Thoracic aorta (tissue), 2 donors: Measurements from ENCODE around the gene MORN3. TPM values are rescaled to one million over a fixed set of nuclear protein-coding genes. Genes with fewer than 3 reads are reported as not detected.
"Not testable (repeated sequence)": the region's sequence is repeated elsewhere in the genome, so short reads cannot be mapped to it uniquely, and the experiment has no call there.

ENCODE experiments used
- ATAC-seq: fragments of 150-250 bp; one replicate; pipeline ENCODE4 v1.8.0; 2017; ENCODE audit warnings: low read depth; ENCODE audit not compliant: insufficient number of reproducible peaks, low FRiP score
- DNase-seq: peaks from one replicate; pipeline ENCODE4 v3.0.0-alpha.2; 2020; ENCODE audit warnings: low spot score
- H3K27ac ChIP-seq, 2 donors: fragments of 200-600 bp; sonication (generic); 1 replicate in 1 of 2; 2 replicates in 1 of 2; pipeline ENCODE4 v1.5.1; 2016; ENCODE audit warnings: mild to moderate bottlenecking in 2 of 2, moderate library complexity in 2 of 2
- H3K27me3 ChIP-seq: fragments of 200-600 bp; sonication (generic); replicated peaks from 2 replicates; pipeline ENCODE4 v1.6.0; 2016; ENCODE audit warnings: mild to moderate bottlenecking; ENCODE audit not compliant: insufficient read depth
- H3K36me3 ChIP-seq: fragments of 200-600 bp; sonication (generic); one replicate; pipeline ENCODE4 v1.5.1; 2016
- H3K4me1 ChIP-seq, 2 donors: fragments of 200-600 bp; sonication (generic); 1 replicate in 1 of 2; 2 replicates in 1 of 2; pipeline versions ENCODE4 v1.5.1 to v1.6.0; 2016; ENCODE audit warnings: low read depth in 2 of 2, mild to moderate bottlenecking in 1 of 2; ENCODE audit not compliant: control insufficient read depth in 1 of 2
- H3K4me3 ChIP-seq: fragments of 200-600 bp; sonication (generic); 2 replicates; pipeline ENCODE4 v1.5.1; 2016; ENCODE audit warnings: mild to moderate bottlenecking
- H3K9me3 ChIP-seq: fragments of 200-600 bp; sonication (generic); 2 replicates; pipeline ENCODE4 v1.5.1; 2016
- total RNA-seq, 2 donors: library from RNA; depleted of rRNA; stranded (reverse); fragments of >200 nt; gene quantifications; one replicate each; pipeline versions ENCODE4 v1.1.0 to v1.2.3, GENCODE V29; 2016
- TF ChIP-seq, protein P1 (sequence below): fragments of 200-600 bp; sonication (generic); IDR thresholded peaks from one replicate; pipeline ENCODE4 v1.5.1; 2019; ENCODE audit warnings: antibody characterized with exemption

The MORN3 gene
- total RNA-seq, 2 donors from 2014 or later, result 0.78 TPM; not detected in 1

DNA sequence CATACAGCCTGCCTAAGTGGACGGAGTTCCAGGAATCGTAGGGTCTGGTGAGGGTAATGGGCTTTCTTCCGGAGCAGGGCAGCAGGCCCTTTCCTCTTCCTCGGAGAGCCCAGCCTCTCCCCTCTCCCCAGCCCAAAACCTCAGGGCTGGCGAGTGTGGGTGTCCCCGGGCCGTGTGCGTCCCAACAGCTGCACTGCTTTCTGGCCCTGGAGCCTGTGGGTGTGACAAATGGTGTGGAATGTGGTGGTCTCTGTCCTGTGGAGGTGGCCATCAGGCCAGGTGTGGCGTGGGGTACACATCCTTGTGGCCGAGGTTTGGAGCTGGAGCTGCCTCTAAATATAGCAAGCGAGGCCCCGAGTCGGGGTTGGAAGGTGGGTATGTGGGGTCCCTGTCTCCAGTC lies 34.6 kb downstream of the MORN3 start:
- Histone ChIP-seq H3K27ac (no peak overlapping the region), H3K9me3 (no peaks in the 10 kb centered on the region), H3K36me3 (no peaks in the 10 kb centered on the region), H3K27me3 (no peaks in the 10 kb centered on the region), H3K4me3 (no peak overlapping the region), H3K4me1 (no peaks in the 10 kb centered on the region)
- no peak for ATAC-seq
- TF ChIP-seq, protein P1, sequence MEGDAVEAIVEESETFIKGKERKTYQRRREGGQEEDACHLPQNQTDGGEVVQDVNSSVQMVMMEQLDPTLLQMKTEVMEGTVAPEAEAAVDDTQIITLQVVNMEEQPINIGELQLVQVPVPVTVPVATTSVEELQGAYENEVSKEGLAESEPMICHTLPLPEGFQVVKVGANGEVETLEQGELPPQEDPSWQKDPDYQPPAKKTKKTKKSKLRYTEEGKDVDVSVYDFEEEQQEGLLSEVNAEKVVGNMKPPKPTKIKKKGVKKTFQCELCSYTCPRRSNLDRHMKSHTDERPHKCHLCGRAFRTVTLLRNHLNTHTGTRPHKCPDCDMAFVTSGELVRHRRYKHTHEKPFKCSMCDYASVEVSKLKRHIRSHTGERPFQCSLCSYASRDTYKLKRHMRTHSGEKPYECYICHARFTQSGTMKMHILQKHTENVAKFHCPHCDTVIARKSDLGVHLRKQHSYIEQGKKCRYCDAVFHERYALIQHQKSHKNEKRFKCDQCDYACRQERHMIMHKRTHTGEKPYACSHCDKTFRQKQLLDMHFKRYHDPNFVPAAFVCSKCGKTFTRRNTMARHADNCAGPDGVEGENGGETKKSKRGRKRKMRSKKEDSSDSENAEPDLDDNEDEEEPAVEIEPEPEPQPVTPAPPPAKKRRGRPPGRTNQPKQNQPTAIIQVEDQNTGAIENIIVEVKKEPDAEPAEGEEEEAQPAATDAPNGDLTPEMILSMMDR, result no peak
- DNase-seq, result no peak

DNA sequence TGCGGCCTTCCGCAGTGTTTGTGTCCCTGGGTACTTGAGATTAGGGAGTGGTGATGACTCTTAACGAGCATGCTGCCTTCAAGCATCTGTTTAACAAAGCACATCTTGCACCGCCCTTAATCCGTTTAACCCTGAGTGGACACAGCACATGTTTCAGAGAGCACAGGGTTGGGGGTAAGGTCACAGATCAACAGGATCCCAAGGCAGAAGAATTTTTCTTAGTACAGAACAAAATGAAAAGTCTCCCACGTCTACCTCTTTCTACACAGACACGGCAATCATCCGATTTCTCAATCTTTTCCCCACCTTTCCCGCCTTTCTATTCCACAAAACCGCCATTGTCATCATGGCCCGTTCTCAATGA lies 35.6 kb downstream of the MORN3 start:
- not testable (repeated sequence) for DNase-seq, ATAC-seq, H3K4me1 ChIP-seq, H3K27ac ChIP-seq, H3K36me3 ChIP-seq, H3K9me3 ChIP-seq, H3K4me3 ChIP-seq, H3K27me3 ChIP-seq

DNA sequence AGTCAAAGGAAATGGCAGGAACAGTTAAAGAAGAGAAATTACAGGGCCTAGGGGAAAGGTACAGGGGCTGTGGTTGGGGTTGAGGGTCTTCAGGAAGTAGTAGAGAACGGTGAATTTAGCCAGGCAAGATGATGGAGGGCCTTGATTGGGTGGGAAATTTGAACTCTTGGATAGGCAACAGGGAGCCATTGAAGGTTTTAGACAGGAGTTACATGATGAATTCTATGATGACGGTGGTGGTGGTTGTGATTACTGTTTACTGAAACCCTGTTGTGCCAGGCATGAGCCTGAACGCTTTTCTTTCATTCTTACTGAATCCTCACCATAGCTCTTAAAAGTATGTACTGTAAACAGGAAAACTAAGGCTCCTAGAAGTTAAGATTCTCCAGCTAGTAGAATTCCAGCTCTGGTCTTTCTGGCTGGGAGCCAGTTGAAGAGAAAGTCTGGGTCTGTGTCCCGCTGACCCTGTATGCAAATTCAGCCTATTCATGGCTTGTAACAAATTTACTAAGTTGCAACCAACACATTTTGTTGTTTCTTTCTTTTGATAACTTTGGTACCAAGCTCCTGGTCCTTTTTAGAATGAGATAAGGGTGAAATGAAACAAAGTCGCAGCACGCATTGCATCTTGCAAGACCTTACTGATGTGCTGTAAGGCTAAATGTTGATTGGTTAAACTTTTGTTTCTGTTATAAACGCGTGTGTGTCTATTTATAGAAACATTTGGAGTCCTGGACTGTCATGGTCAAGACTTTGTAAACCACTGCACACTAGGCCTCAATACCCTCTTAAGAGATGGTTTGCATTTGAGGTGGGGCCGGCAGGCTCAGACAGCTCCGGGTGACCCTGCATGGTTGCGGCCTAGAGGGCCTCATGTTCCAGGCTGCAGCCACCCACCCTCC lies 37.1 kb downstream of the MORN3 start:
- Histone ChIP-seq H3K27me3 (no peaks in the 10 kb centered on the region), H3K9me3 (no peaks in the 10 kb centered on the region), H3K4me3 (no peak overlapping the region), H3K4me1 (peaks cover 7 to 12% of the 10 kb centered on the region in 2 donors), H3K36me3 (no peaks in the 10 kb centered on the region), H3K27ac (no peak overlapping the region)
- TF ChIP-seq, protein P1, result no peak
- no peak for ATAC-seq
- DNase-seq, result no peak

DNA sequence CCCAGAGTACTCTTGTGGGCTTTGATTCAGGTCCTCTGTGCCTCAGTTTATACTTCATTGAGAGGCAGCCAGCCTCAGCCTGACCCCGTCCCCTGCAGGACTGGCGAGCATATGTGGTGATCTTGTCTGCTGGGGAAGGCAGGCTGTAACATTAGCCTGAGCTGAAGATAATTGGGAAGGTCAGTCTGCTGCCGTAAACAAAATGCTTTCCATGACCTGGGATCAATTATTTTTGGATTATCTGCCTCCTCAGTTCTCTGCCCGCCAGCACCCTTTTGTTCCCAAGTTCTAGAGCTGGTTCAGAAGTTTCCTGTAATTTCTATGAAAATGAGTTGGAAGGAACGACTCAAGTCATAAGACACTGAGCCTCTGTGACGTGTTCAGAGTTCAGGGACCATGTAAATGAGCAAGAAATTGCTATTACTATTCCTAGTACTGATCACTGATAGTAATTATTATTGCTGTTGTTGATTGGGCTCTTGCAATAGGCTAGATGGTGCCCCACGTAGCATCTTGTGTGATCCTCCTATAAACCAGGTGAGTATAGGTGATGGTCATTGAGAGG lies 38.6 kb downstream of the MORN3 start:
- Histone ChIP-seq H3K27ac (no peak overlapping the region), H3K4me3 (no peak overlapping the region), H3K27me3 (no peaks in the 10 kb centered on the region), H3K4me1 (peaks cover 7 to 17% of the 10 kb centered on the region in 2 donors), H3K9me3 (no peaks in the 10 kb centered on the region), H3K36me3 (no peaks in the 10 kb centered on the region)
- no peak for ATAC-seq
- DNase-seq, result no peak
- TF ChIP-seq, protein P1, result no peak

DNA sequence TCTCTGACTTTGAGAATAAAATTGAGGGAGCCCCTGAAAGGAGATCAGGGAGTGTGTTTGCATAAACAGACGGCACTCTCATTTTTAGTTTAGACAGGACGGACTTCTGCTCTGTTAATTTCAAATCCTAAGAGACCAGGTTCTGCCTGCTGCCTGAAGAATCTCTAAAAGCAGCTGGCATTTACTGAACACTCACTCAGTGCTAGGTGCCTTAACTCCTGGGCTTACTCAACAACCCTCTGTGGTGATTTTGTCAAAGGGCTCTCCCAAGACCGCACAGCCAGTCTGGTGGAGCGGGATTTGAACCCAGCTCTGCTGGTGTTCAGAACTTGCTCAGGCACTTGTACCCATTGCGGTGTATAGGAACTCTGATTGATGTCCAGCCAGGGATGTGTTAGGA lies 40.9 kb downstream of the MORN3 start:
- Histone ChIP-seq H3K27ac (no peak overlapping the region), H3K9me3 (no peaks in the 10 kb centered on the region), H3K36me3 (no peaks in the 10 kb centered on the region), H3K4me1 (peaks cover 7 to 25% of the 10 kb centered on the region in 2 donors), H3K4me3 (peak overlapping the region; percentile 76), H3K27me3 (no peaks in the 10 kb centered on the region)
- ATAC-seq, result no peak
- TF ChIP-seq, protein P1, result no peak
- DNase-seq, result no peak
